Neural cell (in vitro differentiated cells): ENCODE data around the gene GCNT4. TPM values are rescaled to one million over a fixed set of nuclear protein-coding genes. Genes with fewer than 3 reads are reported as not detected.

ENCODE experiments used
- H2AFZ ChIP-seq: fragments of 200-600, 300-800 bp; sonication (generic), shearing (Covaris generic); 2 replicates; pipeline ENCODE4 v1.6.0; 2014; ENCODE audit warnings: low read depth, mild to moderate bottlenecking, antibody characterized with exemption, low read length, moderate library complexity
- H3F3A ChIP-seq: fragments of 200-600 bp; shearing (Covaris generic); 2 replicates; pipeline ENCODE4 v1.6.1; 2016; ENCODE audit warnings: mild to moderate bottlenecking, moderate library complexity, mixed read lengths, antibody characterized with exemption, low read length; ENCODE audit not compliant: insufficient read depth, poor library complexity, severe bottlenecking
- H3K27ac ChIP-seq: fragments of 200-600, 300-800 bp; sonication (generic), shearing (Covaris generic); 2 replicates; pipeline ENCODE4 v1.5.1; 2014; ENCODE audit warnings: mild to moderate bottlenecking, low read length, moderate library complexity
- H3K27me3 ChIP-seq: fragments of 300-800, 200-600 bp; sonication (generic), shearing (Covaris generic); 2 replicates; pipeline ENCODE4 v1.6.0; 2014; ENCODE audit warnings: mild to moderate bottlenecking, low read depth, low read length, moderate library complexity; ENCODE audit not compliant: insufficient read depth
- H3K36me3 ChIP-seq: fragments of 300-800, 200-600 bp; sonication (generic), shearing (Covaris generic); 2 replicates; pipeline ENCODE4 v1.5.1; 2014; ENCODE audit warnings: mild to moderate bottlenecking, antibody characterized with exemption, low read length, moderate library complexity; ENCODE audit not compliant: insufficient read depth
- H3K4me2 ChIP-seq: fragments of 300-800, 200-600 bp; sonication (generic), shearing (Covaris generic); 2 replicates; pipeline ENCODE4 v1.6.0; 2014; ENCODE audit warnings: mild to moderate bottlenecking, low read length
- H3K4me3 ChIP-seq: fragments of 300-800, 200-600 bp; sonication (generic), shearing (Covaris generic); 2 replicates; pipeline ENCODE4 v1.5.1; 2014; ENCODE audit warnings: mild to moderate bottlenecking, low read length, moderate library complexity
- H3K79me2 ChIP-seq: fragments of 200-600 bp; shearing (Covaris generic); replicated peaks from 2 replicates; pipeline ENCODE4 v1.6.0; 2014; ENCODE audit warnings: mild to moderate bottlenecking, low read length, moderate library complexity; ENCODE audit not compliant: insufficient read depth
- H3K9ac ChIP-seq: fragments of 300-800, 200-600 bp; sonication (generic), shearing (Covaris generic); 2 replicates; pipeline ENCODE4 v1.6.1; 2016; ENCODE audit warnings: mild to moderate bottlenecking, low read length, mixed read lengths
- H3K9me2 ChIP-seq: fragments of 200-600 bp; shearing (Covaris generic); 2 replicates; pipeline ENCODE4 v1.6.1; 2016; ENCODE audit warnings: mild to moderate bottlenecking, low read length, mixed read lengths; ENCODE audit not compliant: insufficient read depth
- H3K9me3 ChIP-seq: fragments of 200-600, 300-800 bp; sonication (generic), shearing (Covaris generic); 2 replicates; pipeline ENCODE4 v1.6.1; 2016; ENCODE audit warnings: mild to moderate bottlenecking, mixed run types, low read length, moderate library complexity, mixed read lengths
- H4K20me1 ChIP-seq: fragments of 200-600 bp; shearing (Covaris generic); 2 replicates; pipeline ENCODE4 v1.6.1; 2016; ENCODE audit warnings: mild to moderate bottlenecking, mixed run types; ENCODE audit not compliant: insufficient read depth
- CTCF ChIP-seq: fragments of 450-650 bp; IDR thresholded peaks from 2 replicates; pipeline ENCODE4 v1.5.1; 2014; ENCODE audit warnings: antibody characterized with exemption, mild to moderate bottlenecking, moderate library complexity; ENCODE audit not compliant: poor library complexity, severe bottlenecking
- EP300 ChIP-seq: fragments of 450-650 bp; conservative IDR thresholded peaks from 2 replicates; pipeline ENCODE4 v1.6.1; 2014; ENCODE audit warnings: antibody characterized with exemption, mild to moderate bottlenecking, moderate library complexity; ENCODE audit not compliant: poor library complexity, severe bottlenecking
- EZH2 ChIP-seq: fragments of 200-600, 300-800 bp; shearing (Covaris generic), sonication (generic); IDR thresholded peaks from 2 replicates; pipeline ENCODE4 v1.6.1; 2014; ENCODE audit warnings: antibody characterized with exemption, low read length, borderline replicate concordance, mild to moderate bottlenecking; ENCODE audit not compliant: insufficient read depth, poor library complexity, severe bottlenecking
- MXI1 ChIP-seq: fragments of 450-650 bp; conservative IDR thresholded peaks from 2 replicates; pipeline ENCODE4 v1.6.1; 2014; ENCODE audit warnings: antibody characterized with exemption, mild to moderate bottlenecking; ENCODE audit not compliant: poor library complexity, severe bottlenecking
- POLR2AphosphoS5 ChIP-seq: IDR thresholded peaks from 2 replicates; pipeline ENCODE4 v1.6.1; 2012
- RAD21 ChIP-seq: fragments of 450-650 bp; conservative IDR thresholded peaks from 2 replicates; pipeline ENCODE4 v1.6.1; 2014; ENCODE audit warnings: antibody characterized with exemption, mild to moderate bottlenecking, moderate library complexity
- REST ChIP-seq: IDR thresholded peaks from 2 replicates; pipeline ENCODE4 v1.6.1; 2012; ENCODE audit warnings: borderline replicate concordance
- SMC3 ChIP-seq: fragments of 450-650 bp; conservative IDR thresholded peaks from 2 replicates; pipeline ENCODE4 v1.6.1; 2014; ENCODE audit warnings: antibody characterized with exemption, mild to moderate bottlenecking, moderate library complexity; ENCODE audit not compliant: poor library complexity
- TAF1 ChIP-seq: IDR thresholded peaks from 2 replicates; pipeline ENCODE4 v1.6.1; 2012; ENCODE audit warnings: low read depth
- polyA plus RNA-seq: library from polyadenylated mRNA; depleted of rRNA; stranded (reverse); fragments of >200 nt; gene quantifications from 2 replicates; pipeline ENCODE4 v1.2.3, GENCODE V29; 2014

The GCNT4 gene
- polyA plus RNA-seq, 1 donor from 2014 or later, result not detected

GRCh38 chr5:75012748-75013147 lies 39.6 kb downstream of the GCNT4 start:
- Histone ChIP-seq H3K79me2 (no peaks in the 10 kb centered on the region), H3K9ac (no peak overlapping the region), H3K27me3 (no peaks in the 10 kb centered on the region), H2AFZ (no peak overlapping the region), H3K9me3 (no peaks in the 10 kb centered on the region), H3K4me3 (no peak overlapping the region), H3F3A (no peaks in the 10 kb centered on the region), H4K20me1 (no peaks in the 10 kb centered on the region), H3K9me2 (no peaks in the 10 kb centered on the region), H3K4me2 (no peak overlapping the region), H3K27ac (no peak overlapping the region), H3K36me3 (no peaks in the 10 kb centered on the region)
- no peak for TF ChIP-seq RAD21
- no peak for TF ChIP-seq EP300
- TF ChIP-seq SMC3, result no peak
- no peak for TF ChIP-seq MXI1
- TF ChIP-seq CTCF, result no peak
- TF ChIP-seq EZH2, result no peak
- no peak for TF ChIP-seq REST
- no peak for TF ChIP-seq POLR2AphosphoS5
- no peak for TF ChIP-seq TAF1

- no peak overlapping the region for H3K4me2 ChIP-seq
Measured at GRCh38 chr5:75010838-75011237, 41.5 kb downstream of the GCNT4 start.

More at GRCh38 chr5:75010838-75011237, 41.5 kb downstream of the GCNT4 start:
- Histone ChIP-seq H3K27ac (no peak overlapping the region), H3K9ac (no peak overlapping the region), H4K20me1 (no peaks in the 10 kb centered on the region), H3K79me2 (no peaks in the 10 kb centered on the region), H2AFZ (no peak overlapping the region), H3K9me2 (no peaks in the 10 kb centered on the region), H3K4me3 (no peak overlapping the region), H3K36me3 (no peaks in the 10 kb centered on the region), H3F3A (no peaks in the 10 kb centered on the region), H3K27me3 (no peaks in the 10 kb centered on the region), H3K9me3 (no peaks in the 10 kb centered on the region)
- TF ChIP-seq EP300 (no peak), SMC3 (no peak), MXI1 (no peak), CTCF (no peak), EZH2 (no peak), RAD21 (no peak)
